SK-N-MC (cell line): ENCODE measurements around the gene HABP2.

Source experiments
- EZH2 ChIP-seq: fragments of 200-600 bp; sonication (generic); IDR thresholded peaks from one replicate; pipeline ENCODE4 v1.6.1; 2017; ENCODE audit warnings: antibody characterized with exemption
- POLR2AphosphoS5 ChIP-seq: IDR thresholded peaks from 2 replicates; pipeline ENCODE4 v1.6.1; 2012; ENCODE audit warnings: mild to moderate bottlenecking, low read depth, low read length, borderline replicate concordance

DNA sequence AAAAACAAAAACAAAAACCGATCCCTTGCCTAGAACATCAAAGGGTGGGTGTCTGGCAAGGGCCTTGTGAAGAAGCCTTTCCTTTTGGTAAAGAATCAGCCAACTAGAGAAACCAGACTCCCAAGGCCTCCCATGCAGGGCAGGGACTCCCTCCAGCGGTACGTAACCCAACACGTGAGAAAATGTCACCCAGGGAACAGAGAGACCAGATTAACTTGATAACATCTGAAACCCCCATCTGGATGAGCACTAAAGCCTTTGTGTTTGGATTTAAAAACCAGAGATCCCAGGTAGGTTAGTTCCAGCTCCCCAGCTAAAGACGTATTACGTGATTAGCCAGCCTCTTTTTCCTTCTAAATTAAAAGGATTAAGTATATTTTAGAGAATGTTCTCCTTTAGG lies 3.0 kb upstream of the HABP2 start:
- TF ChIP-seq EZH2, result no peak
- no peak for TF ChIP-seq POLR2AphosphoS5
